Suprapubic skin (tissue), 4 donors: Measurements from ENCODE around the gene OR5B21.

Experiments used
- CTCF ChIP-seq, 2 donors: fragments of 200-600 bp in 1 of 2; fragments of 450-650 bp in 1 of 2; sonication (generic) in 1 of 2; IDR thresholded peaks; one replicate each; pipeline ENCODE4 v1.5.1; 2016 to 2019; ENCODE audit warnings: antibody characterized with exemption in 2 of 2, mild to moderate bottlenecking in 1 of 2, moderate library complexity in 1 of 2
- EP300 ChIP-seq: sonication (generic); formaldehyde crosslinking; IDR thresholded peaks from one replicate; pipeline ENCODE4 v1.6.1; 2017; ENCODE audit warnings: antibody characterized with exemption
- POLR2A ChIP-seq, 2 donors: fragments of 450-650 bp; IDR thresholded peaks; one replicate each; pipeline ENCODE4 v1.6.1; 2017; ENCODE audit warnings: antibody characterized with exemption in 2 of 2, mild to moderate bottlenecking in 2 of 2, moderate library complexity in 2 of 2
- POLR2AphosphoS5 ChIP-seq, 3 donors: sonication (generic); formaldehyde crosslinking; IDR thresholded peaks; one replicate each; pipeline ENCODE4 v1.6.1; 2017; ENCODE audit warnings: antibody characterized with exemption in 3 of 3

- TF ChIP-seq CTCF (IDR thresholded peaks at IDR 0.05) (no peak), POLR2A (IDR thresholded peaks at IDR 0.05) (no peak), EP300 (no peak), POLR2AphosphoS5 (IDR thresholded peaks at IDR 0.05) (no peak)
These were observed 1.8 kb upstream of the OR5B21 start for GRCh38 chr11:58509748-58510147.
